Measurements from ENCODE around the gene DDTL.

DNA sequence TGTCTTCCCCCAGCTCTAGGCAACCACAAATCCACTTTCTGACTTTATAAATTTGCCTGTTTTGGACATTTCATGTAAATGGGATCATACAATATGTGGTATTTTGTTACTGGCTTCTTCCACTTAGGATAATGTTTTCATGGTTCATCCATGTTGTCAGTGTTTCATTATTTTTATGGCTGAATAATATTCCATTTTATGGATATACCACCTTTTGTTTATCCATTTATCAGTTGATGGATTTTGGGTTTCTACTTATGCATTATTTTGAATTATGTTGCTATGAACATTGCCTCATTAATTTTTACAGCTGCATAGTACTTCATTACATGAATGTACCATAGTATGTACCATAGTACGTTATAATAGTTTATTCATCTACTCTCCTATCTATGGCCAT lies 49.5 kb downstream of the DDTL start:
- TF ChIP-seq TCF7L2 (IDR thresholded peaks at IDR 0.05; ENCODE audit: low read depth, low read length) (no peak), POLR2AphosphoS5 (IDR thresholded peaks at IDR 0.05; ENCODE audit: low read depth, low read length) (no peak)

Data from Panc1 (cell line).